ENCODE results near the gene S1PR4. TPM values are rescaled to one million over a fixed set of nuclear protein-coding genes. Genes with fewer than 3 reads are reported as not detected.

The S1PR4 gene
- total and polyA plus RNA-seq, 9 of the 15 experiments (the other 6 are each of a cell fraction or from before 2014, with no cell fraction given), result 0.27 TPM; not detected in 8

GRCh38 chr19:3175781-3176714 lies 2.5 kb upstream of the S1PR4 start:
- no peak overlapping the region for H3K4me2 ChIP-seq (ENCODE audit: insufficient read depth, low read length)
- H3K79me2 ChIP-seq (ENCODE audit: control insufficient read depth, insufficient read depth, low read length), result no peaks in the 10 kb centered on the region
- no peaks in the 10 kb centered on the region for H3K27me3 ChIP-seq (ENCODE audit: control insufficient read depth in 2 of 2, insufficient read depth in 2 of 2, low read length in 2 of 2)
- DNase-seq (ENCODE audit: extremely low read depth in 1 of 4, low spot score in 3 of 4) (no peak), FAIRE-seq (no peak), ATAC-seq (no peak; the same call in 2 of the 3 replicates)
- no peak for TF ChIP-seq ZNF609 (CRISPR knock-in tag; IDR thresholded peaks at IDR 0.05; ENCODE audit: borderline replicate concordance)
- no peak for TF ChIP-seq THAP7 (CRISPR knock-in tag; IDR thresholded peaks at IDR 0.05)
- no peak for TF ChIP-seq SMARCE1 (IDR thresholded peaks at IDR 0.05)
- TF ChIP-seq CREM (IDR thresholded peaks at IDR 0.05; ENCODE audit: low read depth), result no peak
- TF ChIP-seq PKNOX1 (IDR thresholded peaks at IDR 0.05), result no peak
- no peak for TF ChIP-seq STAT5B (CRISPR knock-in tag; IDR thresholded peaks at IDR 0.05)
- no peak for TF ChIP-seq FUS (optimal IDR thresholded peaks at IDR 0.05; ENCODE audit: low read depth, low read length)
- no peak for TF ChIP-seq NCOA2 (IDR thresholded peaks at IDR 0.05; ENCODE audit: partially characterized antibody in 2 of 2)
- TF ChIP-seq SRSF1 (IDR thresholded peaks at IDR 0.05; ENCODE audit: low read depth, low read length), result no peak
- no peak for TF ChIP-seq EWSR1 (IDR thresholded peaks at IDR 0.05; ENCODE audit: borderline replicate concordance, low read depth, partially characterized antibody)
- TF ChIP-seq THRA (IDR thresholded peaks at IDR 0.05), result no peak
- no TSS peak for BruUV-seq (replicated peaks)
- H3K4me3 ChIP-seq, result no peak overlapping the region
- H3K9me1 ChIP-seq (ENCODE audit: control insufficient read depth, insufficient read depth, low read length), result no peaks in the 10 kb centered on the region
- H2AFZ ChIP-seq (ENCODE audit: low read depth, low read length), result peak overlapping the region; percentile 18; the same call in 1 of the 2 replicates
- H3K9ac ChIP-seq (ENCODE audit: insufficient read depth in 1 of 2, low read depth in 2 of 2, low read length in 2 of 2), result peak overlapping the region; percentile 27 to 87; a peak in 3 of 4 replicates
- H3K4me1 ChIP-seq (replicated peaks in 1 of 2; ENCODE audit: control insufficient read depth in 2 of 2, insufficient read depth in 2 of 2, low read length in 2 of 2), result peaks cover 10 to 43% of the 10 kb centered on the region in 2 experiments; a peak in 4 of 5 replicates
- no peaks in the 10 kb centered on the region for H3K36me3 ChIP-seq (ENCODE audit: control insufficient read depth, insufficient read depth, low read length)
- peak overlapping the region; percentile 79; the same call in 2 of the 3 replicates for H3K27ac ChIP-seq (ENCODE audit: extremely low read depth, low read depth, low read length)
- ChIA-PET CTCF (ENCODE audit: low intra/inter-chr PET ratio) (no interaction called here), POLR2A (interaction anchor here (0.7 to 1.4 kb wide), 4 partner anchors 9 to 705 kb away, joined by 3 read pairs; partner anchors contain the start of gene NCLN)
- H4K20me1 ChIP-seq (replicated peaks; ENCODE audit: control insufficient read depth, insufficient read depth, low read length), result no peaks in the 10 kb centered on the region
- no peaks in the 10 kb centered on the region for H3K9me3 ChIP-seq (replicated peaks; ENCODE audit: control insufficient read depth, insufficient read depth, low read depth, low read length)
- WGBS (ENCODE audit: insufficient coverage, low coverage, missing lambda C conversion rate), result 49% methylated on average over 16 of the region's 17 CpGs
- intact Hi-C loops (cut with micrococcal nuclease) (no loop called here), in situ Hi-C loops (cut with MboI) (no loop called here)

All from K562 (cell line).